DLD1 (cell line): ENCODE data around the gene PLEK.

Experiments used
- in situ Hi-C: cut with HindIII; loops from 2 replicates; pipeline ENCODE4 v1.10.0; 2017; ENCODE audit warnings: low sequenced_read_pairs

The PLEK gene

GRCh38 chr2:68414452-68414851 is 49.4 kb downstream of the PLEK start:
- in situ Hi-C loops: no loop called here

- in situ Hi-C loops: no loop called here
Measured at GRCh38 chr2:68414876-68415275, 49.8 kb downstream of the PLEK start.

- in situ Hi-C loops: no loop called here
Measured at GRCh38 chr2:68415521-68415920, 50.4 kb downstream of the PLEK start.

GRCh38 chr2:68416081-68416675 is 51.1 kb downstream of the PLEK start:
- in situ Hi-C loops: no loop called here

GRCh38 chr2:68417926-68418325 is 52.8 kb downstream of the PLEK start:
- in situ Hi-C loops: no loop called here

- in situ Hi-C loops: no loop called here
Measured at GRCh38 chr2:68418419-68418818, 53.3 kb downstream of the PLEK start.

GRCh38 chr2:68418855-68419254 is 53.8 kb downstream of the PLEK start:
- in situ Hi-C loops: no loop called here

- in situ Hi-C loops: no loop called here
Measured at GRCh38 chr2:68420254-68420910, 55.3 kb downstream of the PLEK start.

- in situ Hi-C loops: no loop called here
Measured at GRCh38 chr2:68423966-68424650, 59.0 kb downstream of the PLEK start.

- in situ Hi-C loops: no loop called here
Measured at GRCh38 chr2:68425503-68425902, 60.4 kb downstream of the PLEK start.

- in situ Hi-C loops: no loop called here
Measured at GRCh38 chr2:68426446-68426845, 61.4 kb downstream of the PLEK start.

GRCh38 chr2:68426848-68427579 is 61.9 kb downstream of the PLEK start:
- in situ Hi-C loops: no loop called here

GRCh38 chr2:68428126-68428525 is 63.0 kb downstream of the PLEK start:
- in situ Hi-C loops: no loop called here

- in situ Hi-C loops: no loop called here
Measured at GRCh38 chr2:68428746-68429145, 63.7 kb downstream of the PLEK start.

GRCh38 chr2:68429311-68429826 is 64.3 kb downstream of the PLEK start:
- in situ Hi-C loops: no loop called here

- in situ Hi-C loops: no loop called here
Measured at GRCh38 chr2:68431316-68431972, 66.4 kb downstream of the PLEK start.

GRCh38 chr2:68432696-68433658 is 67.9 kb downstream of the PLEK start:
- in situ Hi-C loops: no loop called here

- in situ Hi-C loops: no loop called here
Measured at GRCh38 chr2:68434981-68435380, 69.9 kb downstream of the PLEK start.

GRCh38 chr2:68435615-68436014 is 70.5 kb downstream of the PLEK start:
- in situ Hi-C loops: no loop called here

- in situ Hi-C loops: no loop called here
Measured at GRCh38 chr2:68436270-68436669, 71.2 kb downstream of the PLEK start.
